ENCODE measurements around the gene MMP11.

GRCh38 chr22:23831261-23831660 is 58.6 kb downstream of the MMP11 start:
- TF ChIP-seq CTCF (IDR thresholded peaks at IDR 0.05; ENCODE audit: low read depth, low read length, missing input control) = no peak
- TF ChIP-seq TAF1 (conservative IDR thresholded peaks at IDR 0.05) = no peak
- TF ChIP-seq, protein P1, sequence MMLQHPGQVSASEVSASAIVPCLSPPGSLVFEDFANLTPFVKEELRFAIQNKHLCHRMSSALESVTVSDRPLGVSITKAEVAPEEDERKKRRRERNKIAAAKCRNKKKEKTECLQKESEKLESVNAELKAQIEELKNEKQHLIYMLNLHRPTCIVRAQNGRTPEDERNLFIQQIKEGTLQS (IDR thresholded peaks at IDR 0.05) = no peak
- TF ChIP-seq RAD21 (IDR thresholded peaks at IDR 0.05) = no peak
- TF ChIP-seq EGR1 (IDR thresholded peaks at IDR 0.05; ENCODE audit: low read depth in 2 of 2) = no peak
- TF ChIP-seq GABPA (IDR thresholded peaks at IDR 0.05 in 1 of 2, conservative IDR thresholded peaks at IDR 0.05 in 1 of 2) = no peak
- TF ChIP-seq JUND (IDR thresholded peaks at IDR 0.05) = no peak
- TF ChIP-seq ZBTB33 (IDR thresholded peaks at IDR 0.05) = no peak
- no peak for TF ChIP-seq NR2F2 (IDR thresholded peaks at IDR 0.05)

All from liver (tissue), 3 donors.